ENCODE results near the gene RNF167. TPM values are rescaled to one million over a fixed set of nuclear protein-coding genes. Genes with fewer than 3 reads are reported as not detected.

The RNF167 gene
- total and polyA plus RNA-seq, 2 of the 13 experiments (the other 11 are each of a cell fraction or from before 2014, with no cell fraction given) = 44.1 to 45.4 TPM

GRCh38 chr17:4967539-4968485, 27.7 kb downstream of the RNF167 start, which contains the start of gene SPAG7 (continued):
- TF ChIP-seq NR1H2 (CRISPR knock-in tag; IDR thresholded peaks at IDR 0.05; ENCODE audit: borderline replicate concordance, low read depth) = no peak
- TF ChIP-seq ZNF142 (CRISPR knock-in tag; IDR thresholded peaks at IDR 0.05) = no peak
- TF ChIP-seq ZNF205 (CRISPR knock-in tag; IDR thresholded peaks at IDR 0.05) = peak; percentile 36; the same call in 1 of the 2 replicates
- TF ChIP-seq ZBTB46 (CRISPR knock-in tag; IDR thresholded peaks at IDR 0.05; ENCODE audit: borderline replicate concordance) = no peak
- TF ChIP-seq MTF2 (CRISPR knock-in tag; IDR thresholded peaks at IDR 0.05; ENCODE audit: borderline replicate concordance) = peak; percentile 61; the same call in 1 of the 2 replicates
- TF ChIP-seq FOSL2 (CRISPR knock-in tag; IDR thresholded peaks at IDR 0.05) = peak; percentile 50
- TF ChIP-seq ZGPAT (CRISPR knock-in tag; IDR thresholded peaks at IDR 0.05) = peak; percentile 84; the same call in 1 of the 2 replicates
- TF ChIP-seq PRPF4 (IDR thresholded peaks at IDR 0.05; ENCODE audit: low read depth, low read length, poor library complexity, severe bottlenecking) = no peak
- 0 out of 2 replicates have a peak, but pooled peaks have one; percentile 6 for TF ChIP-seq ZNF710 (CRISPR knock-in tag; IDR thresholded peaks at IDR 0.05; ENCODE audit: borderline replicate concordance)
- no peak for TF ChIP-seq ZSCAN12 (CRISPR knock-in tag; IDR thresholded peaks at IDR 0.05)
- no peak; the same call in 1 of the 2 replicates for TF ChIP-seq HNF4G (IDR thresholded peaks at IDR 0.05; ENCODE audit: borderline replicate concordance, low read depth, low read length)
- TF ChIP-seq HNF4G (CRISPR knock-in tag; IDR thresholded peaks at IDR 0.05; ENCODE audit: borderline replicate concordance, low read depth) = peak; percentile 3; the same call in 1 of the 2 replicates
- TF ChIP-seq ZNF496 (CRISPR knock-in tag; IDR thresholded peaks at IDR 0.05; ENCODE audit: insufficient replicate concordance) = no peak
- TF ChIP-seq ZNF576 (CRISPR knock-in tag; IDR thresholded peaks at IDR 0.05) = no peak
- no peak for TF ChIP-seq ZNF660 (CRISPR knock-in tag; IDR thresholded peaks at IDR 0.05; ENCODE audit: borderline replicate concordance, low read depth)
- no peak; the same call in 1 of the 2 replicates for TF ChIP-seq KLF13 (CRISPR knock-in tag; IDR thresholded peaks at IDR 0.05)

Measured in HepG2 (cell line).